MV-4-11 (cell line): ENCODE measurements around the gene NCOA5.
"Not testable (repeated sequence)": the region's sequence is repeated elsewhere in the genome, so short reads cannot be mapped to it uniquely, and the experiment has no call there.

ENCODE experiments used
- DNase-seq: peaks from one replicate; lab custom pipeline; 2025; lab: John Stamatoyannopoulos, UW

Gene NCOA5

DNA sequence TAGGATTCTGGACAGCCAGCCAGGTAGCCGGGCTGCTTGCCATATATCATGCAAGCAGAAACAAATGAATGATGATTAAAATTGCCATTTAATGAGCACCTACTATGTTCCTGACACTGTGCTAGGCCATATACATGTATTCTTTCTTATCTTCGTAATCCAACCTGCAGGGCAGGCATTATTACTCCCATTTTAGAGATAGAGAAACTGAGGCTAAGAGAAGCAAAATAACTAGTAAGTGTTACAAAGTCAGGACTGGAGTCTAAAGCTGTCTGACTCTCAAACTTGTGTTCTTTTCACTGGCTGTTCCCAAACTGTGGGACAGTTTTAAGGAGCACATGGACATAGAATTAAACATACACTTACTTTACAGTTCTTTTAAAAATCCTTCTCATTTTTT is 30.4 kb upstream of the NCOA5 start:
- DNase-seq: no peak

DNA sequence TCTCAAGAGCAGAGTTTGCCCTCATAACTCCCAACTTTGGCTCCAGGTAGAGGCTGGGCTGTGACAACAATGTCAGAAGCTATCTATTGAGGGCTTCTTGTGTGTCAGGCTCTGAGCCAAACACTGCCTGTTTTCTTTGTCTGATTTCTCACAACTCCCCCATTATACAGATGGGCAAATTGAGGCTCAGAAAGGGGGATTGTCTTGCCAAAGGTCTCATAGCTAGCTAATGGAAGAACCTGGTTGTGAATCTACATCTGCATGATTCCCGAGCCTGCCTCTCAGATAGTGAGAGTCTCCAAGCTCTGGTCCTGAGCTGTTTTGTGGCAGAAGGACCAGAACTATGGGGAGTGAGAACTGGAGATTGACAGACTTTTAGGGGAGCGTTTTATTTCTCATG is 29.8 kb upstream of the NCOA5 start:
- no peak for DNase-seq

DNA sequence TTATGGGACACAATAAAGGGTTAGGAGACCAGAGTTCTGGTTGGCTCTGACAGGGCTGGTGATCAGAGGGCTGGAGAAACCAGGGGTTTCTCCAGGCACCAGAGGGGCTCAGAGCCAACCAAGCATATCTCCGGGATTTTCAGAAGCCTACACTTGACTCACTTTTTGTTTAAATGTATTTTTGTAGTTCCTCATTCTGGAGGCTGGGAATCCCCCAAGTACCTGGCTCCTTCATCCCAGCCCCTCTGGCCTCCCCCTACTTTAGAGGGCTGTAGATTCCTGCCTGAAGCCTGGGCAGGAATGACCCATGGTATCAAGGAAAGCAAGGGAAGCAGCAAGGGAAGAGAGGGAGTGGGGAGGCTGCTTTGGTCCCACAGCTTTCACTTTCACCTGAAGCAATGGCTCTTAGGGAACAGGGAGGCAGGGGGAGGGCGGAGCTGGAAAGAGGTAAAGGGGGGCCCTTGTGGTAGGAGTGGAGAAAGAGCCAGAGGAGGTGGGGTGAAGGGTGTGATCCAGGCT is 29.3 kb upstream of the NCOA5 start:
- DNase-seq: no peak

DNA sequence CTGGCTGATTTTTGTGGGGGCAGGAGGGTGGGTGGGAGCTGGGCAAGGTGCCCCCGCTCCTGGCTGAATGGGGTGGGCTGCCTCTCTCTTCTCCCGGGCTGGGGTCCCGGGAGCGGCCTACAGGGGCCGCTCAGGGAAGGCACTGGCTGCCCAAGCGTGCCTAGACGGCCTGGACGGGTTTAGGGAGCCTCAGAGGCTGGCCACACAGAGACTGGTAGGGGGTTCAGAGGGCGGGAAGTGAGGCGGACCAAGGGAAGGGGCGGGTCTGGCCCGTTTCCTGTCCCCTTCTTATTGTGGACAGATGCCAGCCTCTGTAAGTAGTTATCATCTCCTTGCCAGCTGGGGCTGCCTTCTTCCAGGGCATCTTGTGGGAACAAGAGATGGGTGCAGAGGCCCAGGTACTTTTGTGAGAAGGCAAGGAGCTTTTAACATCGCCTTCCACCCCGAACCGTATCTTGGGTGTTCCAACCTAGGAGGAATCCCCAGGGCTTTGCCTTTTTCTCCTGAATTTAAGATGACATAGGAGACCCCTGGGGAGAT is 28.8 kb upstream of the NCOA5 start:
- DNase-seq: no peak

DNA sequence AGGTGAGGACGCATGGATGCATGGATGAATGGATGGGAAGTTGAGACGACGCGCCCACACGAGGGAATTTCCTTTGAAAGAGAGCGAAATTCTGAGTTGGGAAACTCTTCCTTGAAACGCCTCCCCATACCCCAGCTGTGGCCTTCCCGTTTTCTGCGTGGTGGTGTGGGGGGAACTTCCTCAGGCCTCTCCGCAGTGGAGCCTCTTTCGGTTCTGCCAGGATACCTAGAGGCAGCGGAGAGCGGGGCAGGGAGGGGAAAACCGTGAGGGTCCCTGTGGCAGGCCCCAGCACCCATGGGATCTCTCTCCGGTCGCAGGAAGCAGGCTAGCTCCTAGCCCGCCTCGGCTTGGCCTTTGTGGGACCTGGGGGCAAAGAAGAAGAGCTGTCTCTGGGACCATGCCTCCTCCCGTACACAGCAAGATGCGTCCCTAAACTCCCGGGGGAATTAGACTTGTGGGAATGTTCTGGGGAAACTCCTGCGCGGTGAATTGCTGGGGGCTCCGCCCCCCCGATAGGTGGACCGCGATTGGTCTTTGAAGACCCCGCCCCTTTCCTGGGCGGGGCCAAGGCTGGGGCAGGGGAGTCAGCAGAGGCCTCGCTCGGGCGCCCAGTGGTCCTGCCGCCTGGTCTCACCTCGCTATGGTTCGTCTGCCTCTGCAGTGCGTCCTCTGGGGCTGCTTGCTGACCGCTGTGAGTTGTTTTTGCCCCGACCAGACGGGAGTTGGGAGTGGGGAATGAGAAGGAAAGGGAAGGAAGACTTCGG is 28.1 kb upstream of the NCOA5 start, which contains the start of gene CD40:
CD40 (plus strand) TSS at position 611 of the 764 bp plus-strand sequence; CDS start at position 641, 30 bp downstream.
- peak; percentile 53 for DNase-seq

DNA sequence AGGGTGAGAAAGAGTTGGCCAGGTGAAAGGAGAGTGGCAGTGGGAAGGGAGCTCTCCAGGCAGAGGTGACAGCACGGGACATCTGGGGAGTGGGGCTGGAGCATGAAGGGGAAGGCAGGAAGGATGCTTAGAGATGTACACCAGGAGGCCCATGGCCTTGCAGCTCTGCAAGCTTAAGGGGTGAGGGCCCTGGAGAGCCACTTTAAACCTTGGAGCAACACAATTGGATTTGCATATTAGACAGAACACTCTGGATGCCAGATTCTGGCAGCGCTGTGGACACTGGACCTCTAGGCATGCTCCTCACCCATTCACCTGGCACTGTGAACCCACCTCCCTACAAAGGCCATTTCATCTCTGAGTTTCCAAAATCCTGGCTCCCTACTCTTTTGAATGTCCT is 24.7 kb upstream of the NCOA5 start:
- DNase-seq: no peak

DNA sequence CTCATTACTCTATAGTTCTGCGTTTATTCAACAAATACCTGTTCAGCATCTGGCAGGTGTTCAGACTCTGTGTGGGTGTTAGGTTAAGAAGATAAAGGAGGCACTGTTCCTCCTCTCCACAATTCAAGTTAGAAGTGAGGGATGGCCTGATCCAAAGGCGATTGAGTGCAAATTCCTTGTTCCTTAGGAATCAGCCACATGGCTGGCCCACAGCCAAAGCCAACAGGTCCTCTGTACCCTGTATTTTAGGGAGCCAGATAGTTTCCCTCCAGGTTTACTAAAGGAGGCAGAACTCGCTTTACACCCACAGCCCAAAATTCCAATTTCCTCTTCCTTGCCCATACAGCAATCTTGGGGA is 23.3 kb upstream of the NCOA5 start:
- no peak for DNase-seq

DNA sequence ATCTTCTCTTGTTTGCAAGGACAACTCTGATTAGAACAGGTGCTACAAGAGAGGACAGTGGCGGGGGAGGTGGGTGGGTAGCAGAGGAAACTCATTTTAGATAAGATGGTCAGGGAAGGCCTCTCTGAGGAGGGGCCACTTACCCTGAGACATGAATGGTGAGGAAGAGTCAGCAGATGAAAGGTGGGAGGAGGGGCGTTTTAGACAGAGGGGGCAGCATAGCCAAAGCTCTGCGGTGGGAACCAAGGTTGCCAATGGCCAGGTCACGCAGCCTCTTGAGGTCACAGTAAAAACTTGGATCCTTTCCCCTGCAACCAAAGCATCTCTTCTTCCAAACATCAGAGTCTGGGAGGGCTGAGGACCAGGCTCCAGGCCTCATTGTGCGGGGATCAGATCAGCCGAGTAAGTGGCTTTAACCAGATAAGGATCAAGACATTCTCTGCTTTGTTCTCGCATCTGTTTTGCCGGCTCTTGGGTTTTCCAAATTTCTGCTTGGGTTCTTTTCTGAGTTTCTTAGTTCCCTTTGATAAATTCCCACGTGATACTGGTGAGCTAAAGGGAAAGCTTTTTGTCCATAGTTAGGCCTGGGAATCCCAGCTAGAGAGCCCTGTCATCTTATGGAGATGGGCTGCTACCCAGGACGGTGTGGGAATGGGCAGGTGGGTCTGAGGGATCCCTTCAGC is 22.8 kb upstream of the NCOA5 start:
- DNase-seq: no peak

DNA sequence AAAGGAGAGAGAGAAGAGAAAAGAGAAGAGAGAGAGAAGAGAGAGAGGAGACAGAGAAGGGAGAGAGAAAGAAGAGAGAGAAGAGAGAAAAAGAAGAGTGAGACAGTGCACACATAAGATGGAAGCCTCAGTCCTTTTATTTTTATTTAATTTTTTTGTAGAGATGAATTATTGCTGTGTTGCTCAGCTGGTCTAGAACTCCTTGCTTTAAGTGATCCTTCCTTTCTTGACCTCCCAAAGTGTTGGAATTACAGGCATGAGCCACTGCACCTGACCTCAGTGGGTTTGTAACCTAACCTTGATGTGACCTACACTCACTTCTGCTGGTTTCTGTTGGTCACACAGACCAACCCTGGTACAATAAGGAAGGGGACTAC is 22.1 kb upstream of the NCOA5 start:
- no peak for DNase-seq

DNA sequence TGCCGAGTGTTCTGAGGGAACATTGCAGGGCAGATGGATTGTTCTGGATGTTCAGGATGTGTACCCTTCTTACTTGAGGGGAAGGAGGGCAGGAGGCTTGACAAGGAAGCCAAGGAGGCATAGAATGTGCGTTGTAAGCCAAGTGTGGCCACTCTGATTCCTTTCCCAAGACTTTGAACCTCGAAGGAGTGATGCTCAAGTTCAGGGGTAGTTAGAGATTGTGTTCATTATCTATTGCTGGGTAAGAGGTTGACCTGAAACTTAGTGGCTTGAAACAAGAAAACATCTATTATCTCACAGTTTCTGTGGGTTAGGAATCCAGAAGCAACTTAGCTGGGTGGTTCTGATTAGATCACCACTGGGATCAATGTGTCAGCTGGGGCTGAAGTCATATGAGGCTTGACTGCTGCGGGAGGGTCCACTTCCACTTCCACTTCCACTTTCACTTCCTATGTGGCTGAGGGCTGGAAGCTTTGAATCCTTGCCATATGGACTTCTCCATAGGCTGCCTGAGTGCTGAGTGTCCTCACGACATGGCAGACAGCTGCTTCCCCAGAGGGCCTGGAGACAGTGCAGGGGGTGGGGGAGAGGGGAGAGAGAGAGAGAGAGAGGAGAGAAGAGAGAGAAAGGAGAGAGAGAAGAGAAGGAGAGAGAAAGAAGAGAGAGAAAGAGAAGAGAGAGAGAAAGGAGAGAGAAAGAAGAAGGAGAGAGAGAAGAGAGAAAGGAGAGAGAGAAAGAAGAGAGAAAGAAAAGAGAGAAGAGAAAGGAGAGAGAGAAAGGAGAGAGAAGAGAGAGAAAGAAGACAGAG is 21.5 kb upstream of the NCOA5 start:
- peak; percentile 97 for DNase-seq

DNA sequence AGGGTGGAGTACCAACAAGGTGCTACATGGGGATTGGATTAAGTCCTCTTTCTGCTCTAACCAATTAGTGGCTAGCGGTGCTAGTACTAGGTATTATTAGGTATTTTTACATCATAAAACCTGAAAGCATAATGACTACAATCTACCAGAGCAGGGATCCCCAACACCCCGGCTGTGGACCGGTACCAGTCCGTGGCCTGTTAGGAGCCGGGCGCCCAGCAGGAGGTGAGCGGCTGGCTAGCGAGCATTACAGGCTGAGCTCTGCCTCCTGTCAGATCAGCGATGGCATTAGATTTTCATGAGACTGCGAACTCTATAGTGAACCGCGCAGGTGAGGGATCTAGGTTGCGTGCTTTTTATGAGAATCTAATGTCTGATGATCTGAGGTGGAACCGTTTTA is 19.2 kb upstream of the NCOA5 start:
- no peak for DNase-seq

DNA sequence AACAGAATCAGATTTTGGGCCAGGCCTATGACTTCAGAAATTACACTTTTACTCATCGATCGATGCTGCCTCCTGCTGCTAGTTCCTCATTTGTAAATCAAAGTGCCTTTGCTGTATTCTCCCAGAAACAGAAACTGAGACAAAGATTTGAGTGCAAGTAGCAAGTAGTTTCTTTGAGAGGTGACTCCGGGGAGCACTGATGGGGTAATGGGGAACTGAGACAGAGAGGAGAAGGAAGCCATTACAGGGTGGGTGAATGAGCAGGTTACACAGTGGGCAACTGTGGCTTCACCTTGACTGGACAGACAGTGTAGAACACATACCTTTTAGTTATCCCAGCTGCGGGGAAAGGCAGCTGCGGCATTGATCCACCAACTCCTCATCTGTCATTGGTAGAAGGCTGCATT is 18.7 kb upstream of the NCOA5 start:
- DNase-seq: peak; percentile 89

DNA sequence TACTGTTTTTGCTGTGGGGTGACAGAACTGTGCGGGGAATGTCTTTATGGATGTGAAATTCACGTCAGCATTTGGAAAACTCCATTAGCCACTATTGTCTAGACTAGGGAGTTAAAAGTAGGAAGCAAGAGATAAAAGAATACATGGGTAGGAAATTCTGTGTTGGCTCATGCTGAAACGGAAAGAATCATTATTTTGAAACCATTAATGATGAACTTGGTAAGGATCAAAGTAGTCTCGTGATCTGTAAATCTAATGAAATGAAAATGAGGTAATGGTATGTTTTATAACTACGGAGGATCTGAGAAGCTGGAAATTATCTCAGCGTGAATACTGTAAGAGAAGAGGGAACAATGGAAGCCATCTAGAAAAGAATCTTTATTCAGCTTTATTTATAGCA is 17.3 kb upstream of the NCOA5 start:
- no peak for DNase-seq

DNA sequence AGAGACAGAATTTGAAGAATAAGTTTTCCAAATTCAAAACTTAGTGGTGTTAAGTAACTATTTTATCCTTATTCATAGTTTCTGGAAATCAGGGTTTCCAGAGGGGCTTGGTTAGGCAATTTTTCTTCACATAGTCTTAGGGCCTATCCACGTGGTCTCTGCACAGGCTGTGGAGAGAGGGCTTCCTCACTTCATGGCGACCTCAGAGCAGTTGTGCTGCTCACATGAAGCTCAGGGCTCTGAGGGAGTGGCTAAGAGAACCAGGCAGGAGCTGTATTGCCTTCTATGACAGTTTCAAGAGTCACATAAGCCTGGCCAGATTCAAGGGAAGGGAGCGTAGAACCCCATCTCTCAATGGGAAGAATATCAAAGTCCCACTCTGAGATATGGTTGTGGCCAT is 14.5 kb upstream of the NCOA5 start:
- no peak for DNase-seq

DNA sequence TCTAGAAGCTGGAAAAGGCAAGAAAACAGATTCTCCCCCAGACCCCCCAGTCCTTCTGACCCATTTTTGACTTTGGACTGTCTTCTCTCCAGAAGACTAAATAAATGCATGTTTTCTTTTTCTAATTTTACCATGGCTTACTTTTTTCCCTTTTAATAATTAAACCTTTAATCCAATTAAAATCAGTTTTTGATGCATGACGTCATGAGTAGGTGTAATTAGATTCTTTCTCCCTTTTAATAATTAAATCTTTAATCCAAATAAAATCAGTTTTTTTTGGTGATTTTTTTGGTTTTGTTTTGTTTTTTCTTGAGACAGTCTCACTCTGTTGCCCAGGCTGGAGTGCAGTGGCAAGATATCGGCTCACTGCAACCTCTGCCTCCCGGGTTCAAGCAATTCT is 13.2 kb upstream of the NCOA5 start:
- no peak for DNase-seq

DNA sequence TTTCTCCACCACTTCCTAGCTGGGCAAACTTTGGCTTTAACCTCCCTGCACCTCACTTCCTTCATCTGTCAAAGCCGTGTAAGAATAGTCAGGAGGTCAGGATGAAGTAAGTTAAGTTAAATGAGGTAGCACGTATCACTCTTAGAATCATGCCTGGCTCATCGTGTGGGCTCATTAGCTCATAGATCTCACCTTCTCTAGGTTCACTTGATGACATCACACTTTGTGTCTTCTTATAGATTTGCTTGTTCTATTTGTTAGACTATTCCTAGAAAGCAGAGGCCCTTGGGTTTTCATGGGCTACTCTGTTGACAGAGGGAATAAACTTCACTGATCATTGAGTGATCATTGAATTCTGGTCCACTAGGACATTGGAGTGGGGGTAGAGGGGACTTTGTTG is 12.2 kb upstream of the NCOA5 start:
- no peak for DNase-seq

DNA sequence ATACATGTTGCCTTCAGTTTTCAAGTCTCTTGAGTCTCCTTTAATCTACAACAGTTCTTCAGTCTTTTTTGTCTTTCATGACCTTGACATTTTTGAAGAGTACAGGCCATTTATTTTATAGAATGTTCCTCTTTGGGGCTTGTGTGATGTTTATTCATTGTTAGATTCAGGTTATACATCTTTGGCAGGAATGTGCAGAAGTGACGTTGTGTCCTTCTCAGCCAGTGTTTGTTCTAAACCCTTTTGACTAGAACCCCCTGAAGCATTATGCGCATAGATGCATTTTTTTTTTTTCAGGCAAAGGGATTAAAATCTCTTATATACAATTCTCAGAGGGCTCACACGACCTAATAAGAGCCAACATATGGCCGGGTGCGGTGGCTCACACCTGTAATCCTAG is 11.2 kb upstream of the NCOA5 start:
- DNase-seq: no peak

DNA sequence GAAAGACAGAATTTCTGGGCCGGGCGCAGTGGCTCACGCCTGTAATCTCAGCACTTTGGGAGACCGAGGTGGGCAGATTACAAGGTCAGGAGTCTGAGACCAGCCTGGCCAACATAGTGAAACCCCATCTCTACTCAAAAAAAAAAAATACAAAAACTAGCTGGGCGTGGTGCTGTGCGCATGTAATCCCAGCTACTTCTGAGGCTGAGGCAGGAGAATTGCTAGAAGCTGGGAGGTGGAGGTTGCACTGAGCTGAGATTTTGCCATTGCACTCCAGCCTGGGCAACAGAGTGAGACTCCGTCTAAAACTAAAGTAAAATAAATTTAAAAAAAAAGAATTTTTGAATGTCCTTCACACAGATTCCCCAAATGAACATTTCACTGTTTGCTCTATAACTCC is 10.7 kb upstream of the NCOA5 start:
- DNase-seq: not testable (repeated sequence)

DNA sequence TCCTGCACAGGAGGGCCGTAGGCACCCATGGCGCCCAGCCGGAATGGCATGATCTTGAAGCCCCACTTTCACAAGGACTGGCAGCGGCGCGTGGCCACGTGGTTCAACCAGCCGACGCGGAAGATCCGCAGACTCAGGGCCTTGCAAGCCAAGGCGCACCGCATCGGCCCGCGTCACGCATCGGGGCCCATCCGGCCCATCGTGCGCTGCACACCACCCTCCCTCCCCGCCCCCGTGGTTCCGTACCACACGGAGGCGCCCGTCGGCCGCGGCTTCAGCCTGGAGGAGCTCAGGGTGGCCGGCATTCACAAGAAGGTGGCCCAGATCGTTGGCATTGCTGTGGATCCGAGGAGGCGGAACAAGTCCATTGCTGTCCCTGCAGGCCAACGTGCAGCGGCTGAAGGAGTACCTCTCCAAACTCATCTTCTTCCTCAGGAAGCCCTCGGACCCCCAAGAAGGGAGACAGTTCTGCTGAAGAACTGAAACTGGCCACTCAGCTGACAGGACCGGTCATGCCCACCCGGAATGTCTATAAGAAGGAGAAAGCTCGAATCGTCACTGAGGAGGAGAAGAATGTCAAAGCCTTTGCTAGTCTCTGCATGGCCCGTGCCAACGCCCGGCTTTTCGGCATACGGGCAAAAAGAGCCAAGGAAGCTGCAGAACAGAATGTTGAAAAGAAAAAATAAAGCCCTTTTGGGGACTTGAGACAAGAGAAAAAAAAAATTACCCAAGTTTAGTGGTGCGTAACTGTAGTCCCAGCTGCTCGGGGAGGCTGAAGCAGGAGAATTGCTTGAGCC is 9.9 kb upstream of the NCOA5 start:
- no peak for DNase-seq

DNA sequence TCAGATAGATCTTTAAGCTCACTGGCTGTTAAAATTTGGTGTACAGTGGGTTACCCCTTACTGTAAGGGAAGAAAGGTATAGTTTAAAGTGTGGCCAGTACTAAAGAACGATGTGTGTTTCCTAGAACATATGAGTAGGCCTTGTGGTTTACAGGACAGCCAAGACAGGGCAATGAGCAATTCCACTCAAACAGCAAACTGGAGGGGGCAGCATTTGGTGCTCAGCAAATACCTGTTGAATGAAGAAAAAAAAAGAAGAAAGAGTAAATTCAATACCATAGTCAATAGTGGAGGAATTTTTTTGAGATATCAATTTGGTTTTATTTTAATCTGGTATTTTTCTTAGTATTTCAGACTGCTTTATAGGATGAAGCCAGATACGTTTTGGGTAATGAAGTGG is 3.8 kb upstream of the NCOA5 start:
- DNase-seq: no peak

DNA sequence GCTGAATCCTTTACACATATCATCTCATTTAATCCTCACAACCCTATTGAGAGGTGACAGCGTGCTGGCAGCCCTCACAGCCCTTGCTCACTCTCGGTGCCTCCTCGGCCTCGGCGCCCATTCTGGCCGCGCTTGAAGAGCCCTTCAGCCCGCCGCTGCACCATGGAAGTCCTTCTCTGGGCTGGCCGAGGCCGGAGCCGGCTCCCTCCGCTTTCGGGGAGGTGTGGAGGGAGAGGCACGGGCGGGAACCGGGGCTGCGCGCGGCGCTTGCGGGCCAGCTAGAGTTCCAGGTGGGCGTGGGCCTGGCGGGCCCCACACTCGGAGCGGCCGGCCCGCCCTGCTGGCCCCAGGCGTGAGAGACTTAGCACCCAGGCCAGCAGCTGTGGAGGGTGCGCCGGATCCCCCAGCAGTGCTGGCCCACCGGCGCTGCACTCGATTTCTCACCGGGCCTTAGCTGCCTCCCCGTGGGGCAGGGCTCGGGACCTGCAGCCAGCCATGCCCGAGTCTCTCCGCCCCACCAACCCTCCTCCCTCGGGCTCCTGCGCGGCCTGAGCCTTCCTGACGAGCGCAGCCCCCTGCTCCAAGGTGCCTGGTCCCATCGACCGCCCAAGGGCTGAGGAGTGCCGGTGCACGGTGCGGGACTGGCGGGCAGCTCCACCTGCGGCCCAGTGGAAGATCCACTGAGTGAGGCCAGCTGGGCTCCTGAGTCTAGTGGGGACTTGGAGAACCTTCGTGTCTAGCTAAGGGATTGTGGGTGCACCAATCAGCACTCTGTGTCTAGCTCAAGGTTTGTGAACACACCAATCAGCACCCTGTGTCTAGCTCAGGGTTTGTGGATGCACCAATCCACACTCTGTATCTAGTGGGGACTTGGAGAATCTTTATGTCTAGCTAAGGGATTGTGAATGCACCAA is 2.1 kb upstream of the NCOA5 start:
- DNase-seq: not testable (repeated sequence)
